ENCODE data around the gene PTTG1. TPM values are rescaled to one million over a fixed set of nuclear protein-coding genes. Genes with fewer than 3 reads are reported as not detected.

The PTTG1 gene
- total RNA-seq, 4 donors from 2014 or later: 9.1 to 36.3 (median 14.4) TPM

DNA sequence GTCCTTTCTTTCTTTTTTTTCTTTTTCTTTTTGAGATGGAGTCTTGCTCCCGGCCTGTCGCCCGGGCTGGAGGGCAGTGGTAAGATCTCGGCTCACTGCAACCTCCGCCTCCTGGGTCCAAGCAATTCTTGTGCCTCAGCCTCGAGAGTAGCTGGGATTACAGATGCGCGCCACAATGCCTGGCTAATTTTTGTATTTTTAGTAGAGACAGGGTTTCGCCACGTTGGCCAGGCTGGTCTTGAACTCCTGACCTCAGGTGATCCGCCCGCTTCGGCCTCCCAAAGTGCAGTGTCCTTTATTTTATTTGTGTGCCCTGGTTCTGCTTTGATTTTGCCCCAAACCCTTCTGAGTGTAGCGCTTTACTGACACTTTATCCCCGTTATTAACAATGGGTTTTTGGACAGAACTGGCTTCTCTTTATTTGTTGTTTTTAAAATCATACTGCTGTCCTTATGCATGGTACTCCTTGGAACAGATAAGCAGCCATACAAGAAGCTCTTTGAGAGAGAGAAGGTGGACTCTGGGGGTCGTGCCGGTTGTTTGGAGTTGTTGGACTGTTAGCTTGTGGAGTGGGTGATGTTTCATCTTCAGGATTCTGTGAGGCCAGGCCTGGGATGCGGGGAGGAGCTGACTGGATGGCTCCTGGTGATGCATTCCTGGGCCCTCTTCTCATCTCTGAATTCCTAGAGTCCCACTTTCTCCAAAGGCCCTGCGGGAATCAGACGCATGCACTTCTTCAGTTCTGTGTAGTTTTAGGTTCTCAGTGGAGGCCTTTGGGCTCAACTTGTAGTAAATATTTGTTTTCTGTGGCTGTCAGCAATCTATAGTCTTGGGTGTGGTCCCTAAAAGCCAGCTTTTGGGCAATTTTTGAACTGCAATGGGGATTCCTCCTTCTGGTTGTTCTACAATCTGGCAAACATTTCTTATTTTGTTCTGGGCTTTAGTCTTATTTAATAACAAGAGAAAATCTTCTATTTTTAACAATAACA is 47.8 kb downstream of the PTTG1 start:
- TF ChIP-seq, protein P1, sequence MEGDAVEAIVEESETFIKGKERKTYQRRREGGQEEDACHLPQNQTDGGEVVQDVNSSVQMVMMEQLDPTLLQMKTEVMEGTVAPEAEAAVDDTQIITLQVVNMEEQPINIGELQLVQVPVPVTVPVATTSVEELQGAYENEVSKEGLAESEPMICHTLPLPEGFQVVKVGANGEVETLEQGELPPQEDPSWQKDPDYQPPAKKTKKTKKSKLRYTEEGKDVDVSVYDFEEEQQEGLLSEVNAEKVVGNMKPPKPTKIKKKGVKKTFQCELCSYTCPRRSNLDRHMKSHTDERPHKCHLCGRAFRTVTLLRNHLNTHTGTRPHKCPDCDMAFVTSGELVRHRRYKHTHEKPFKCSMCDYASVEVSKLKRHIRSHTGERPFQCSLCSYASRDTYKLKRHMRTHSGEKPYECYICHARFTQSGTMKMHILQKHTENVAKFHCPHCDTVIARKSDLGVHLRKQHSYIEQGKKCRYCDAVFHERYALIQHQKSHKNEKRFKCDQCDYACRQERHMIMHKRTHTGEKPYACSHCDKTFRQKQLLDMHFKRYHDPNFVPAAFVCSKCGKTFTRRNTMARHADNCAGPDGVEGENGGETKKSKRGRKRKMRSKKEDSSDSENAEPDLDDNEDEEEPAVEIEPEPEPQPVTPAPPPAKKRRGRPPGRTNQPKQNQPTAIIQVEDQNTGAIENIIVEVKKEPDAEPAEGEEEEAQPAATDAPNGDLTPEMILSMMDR (IDR thresholded peaks at IDR 0.05): no peak
- no peak for TF ChIP-seq POLR2A (IDR thresholded peaks at IDR 0.05)
- Histone ChIP-seq H3K9me3 (no peaks in the 10 kb centered on the region), H3K4me3 (peak overlapping the region in 1 of 4 donors; percentile 1), H3K36me3 (no peaks in the 10 kb centered on the region), H3K4me1 (peaks cover 0 to 17% (median 2%) of the 10 kb centered on the region in 4 donors), H3K27ac (peak overlapping the region in 2 of 4 donors; percentile 1 to 71), H3K27me3 (no peaks in the 10 kb centered on the region)
- no peak for DNase-seq

DNA sequence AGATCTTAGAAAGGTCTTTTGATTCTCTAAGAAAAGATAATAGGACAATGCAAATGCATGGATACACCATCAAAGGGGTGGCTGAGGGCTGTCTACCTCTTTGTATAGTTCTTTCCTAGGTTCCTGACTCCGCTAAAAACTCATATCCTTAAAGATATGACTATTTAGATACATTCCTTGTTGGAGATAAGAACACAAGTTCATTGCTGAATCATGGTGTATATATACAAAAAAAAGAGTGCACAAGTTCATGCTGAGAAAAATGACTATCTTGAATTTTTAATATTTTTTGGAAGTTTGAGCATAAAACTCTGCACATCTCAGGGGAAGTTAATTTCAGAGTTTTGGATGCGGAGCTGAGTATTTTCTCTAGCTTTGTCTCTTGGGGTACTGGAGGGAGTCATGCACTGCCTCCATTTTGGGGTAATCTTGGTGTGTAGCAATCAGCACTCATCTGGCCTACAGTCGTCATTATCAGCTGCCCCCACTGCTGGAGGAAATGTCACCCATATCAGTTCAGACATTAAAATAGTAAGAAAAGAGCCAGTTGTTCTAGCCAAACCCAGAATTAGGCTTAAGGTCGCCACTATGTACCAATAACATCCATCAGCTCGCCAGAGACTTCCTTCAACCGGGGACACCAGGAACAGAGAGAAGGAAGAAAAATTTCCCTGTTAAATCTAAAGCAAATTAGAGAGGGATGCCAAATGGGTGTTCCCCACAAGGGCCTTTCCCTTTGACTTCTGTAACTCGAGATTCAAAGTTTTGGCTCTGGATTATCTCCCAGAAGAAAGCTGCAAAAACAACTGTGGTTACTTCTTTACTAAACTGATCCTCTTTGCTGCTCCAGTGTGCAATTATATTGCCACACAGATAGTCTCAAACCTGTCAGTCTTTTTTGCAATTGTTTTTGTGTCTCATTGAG is 49.0 kb downstream of the PTTG1 start:
- DNase-seq: no peak
- peaks cover 0 to 17% (median 2%) of the 10 kb centered on the region in 4 donors for H3K4me1 ChIP-seq
- peak overlapping the region in 2 of 4 donors; percentile 22 to 32 for H3K27ac ChIP-seq
- no peaks in the 10 kb centered on the region for H3K27me3 ChIP-seq
- H3K4me3 ChIP-seq: no peak overlapping the region
- no peaks in the 10 kb centered on the region for H3K9me3 ChIP-seq
- H3K36me3 ChIP-seq: no peaks in the 10 kb centered on the region
- no peak for TF ChIP-seq POLR2A (IDR thresholded peaks at IDR 0.05)
- TF ChIP-seq, protein P1 (IDR thresholded peaks at IDR 0.05): no peak

GRCh38 chr5:160471761-160472160 is 50.1 kb downstream of the PTTG1 start:
- peaks cover 0 to 17% (median 2%) of the 10 kb centered on the region in 4 donors for H3K4me1 ChIP-seq
- H3K4me3 ChIP-seq: no peak overlapping the region
- no peaks in the 10 kb centered on the region for H3K27me3 ChIP-seq
- no peaks in the 10 kb centered on the region for H3K36me3 ChIP-seq
- no peak for DNase-seq
- no peaks in the 10 kb centered on the region for H3K9me3 ChIP-seq
- TF ChIP-seq, protein P1 (IDR thresholded peaks at IDR 0.05): no peak
- no peak for TF ChIP-seq POLR2A (IDR thresholded peaks at IDR 0.05)
- H3K27ac ChIP-seq: peak overlapping the region in 1 of 4 donors; percentile 14

GRCh38 chr5:160472482-160472881 is 50.8 kb downstream of the PTTG1 start:
- Histone ChIP-seq H3K27me3 (no peaks in the 10 kb centered on the region), H3K36me3 (no peaks in the 10 kb centered on the region), H3K4me1 (peaks cover 0 to 10% (median 0%) of the 10 kb centered on the region in 4 donors), H3K4me3 (no peak overlapping the region), H3K27ac (peak overlapping the region in 1 of 4 donors; percentile 14), H3K9me3 (no peaks in the 10 kb centered on the region)
- no peak for DNase-seq
- TF ChIP-seq POLR2A (IDR thresholded peaks at IDR 0.05): no peak
- TF ChIP-seq, protein P1 (IDR thresholded peaks at IDR 0.05): no peak

- TF ChIP-seq, protein P1 (IDR thresholded peaks at IDR 0.05): no peak
- no peak for TF ChIP-seq POLR2A (IDR thresholded peaks at IDR 0.05)
- Histone ChIP-seq H3K36me3 (no peaks in the 10 kb centered on the region), H3K27me3 (no peaks in the 10 kb centered on the region), H3K9me3 (no peaks in the 10 kb centered on the region), H3K4me3 (no peak overlapping the region), H3K27ac (no peak overlapping the region), H3K4me1 (no peaks in the 10 kb centered on the region)
- no peak for DNase-seq
Measured at GRCh38 chr5:160473681-160474080, 52.0 kb downstream of the PTTG1 start.

Data from Peyer's patch (tissue), 4 donors.